ENCODE data around the gene FBXW8. TPM values are rescaled to one million over a fixed set of nuclear protein-coding genes. Genes with fewer than 3 reads are reported as not detected.
A peak's percentile ranks its signal among the peaks of the same experiment; 100 is the strongest.

FBXW8 gene
- total RNA-seq, 1 experiment from 2014 or later, result 15.3 TPM

GRCh38 chr12:117064049-117064448 is 153.3 kb downstream of the FBXW8 start:
- no peaks in the 10 kb centered on the region for H3K79me2 ChIP-seq (ENCODE audit: insufficient read depth, low read length)
- H4K91ac ChIP-seq (ENCODE audit: insufficient read length, low read depth, low read length), result no peak overlapping the region
- H3K23me2 ChIP-seq (ENCODE audit: insufficient read length, low read depth, low read length, poor library complexity, severe bottlenecking), result no peaks in the 10 kb centered on the region
- no peak overlapping the region for H3K9ac ChIP-seq (ENCODE audit: extremely low read depth, insufficient read length, low read length)
- no peaks in the 10 kb centered on the region; the same call in 1 of the 2 replicates for H3K4me1 ChIP-seq (ENCODE audit: insufficient read depth, low read length)
- H2BK12ac ChIP-seq (ENCODE audit: insufficient read length, low read depth, low read length), result no peak overlapping the region
- no peak overlapping the region for H3K4ac ChIP-seq (ENCODE audit: low read depth, low read length)
- H3K4me2 ChIP-seq (ENCODE audit: insufficient read depth, insufficient read length, low read length), result no peak overlapping the region
- no CpG with 5 or more reads among the region's 7 CpGs for WGBS (ENCODE audit: extremely low coverage, insufficient read length, low lambda C conversion rate)
- no peak overlapping the region for H3K27ac ChIP-seq (ENCODE audit: insufficient read length, low read depth, low read length)
- no peak overlapping the region for H2BK5ac ChIP-seq (ENCODE audit: insufficient read length, low read length)
- H3K18ac ChIP-seq (ENCODE audit: insufficient read length, low read depth, low read length), result no peak overlapping the region
- H3K14ac ChIP-seq (ENCODE audit: insufficient read depth, low read length), result no peak overlapping the region
- Mint-ChIP-seq H3K9me3 (no peaks in the 10 kb centered on the region), H3K27me3 (ENCODE audit: low read depth) (peaks cover 3% of the 10 kb centered on the region), H3K4me3 (no peak overlapping the region), H3K36me3 (ENCODE audit: insufficient read depth in 1 of 3, low read depth in 3 of 3) (no peaks in the 10 kb centered on the region; a peak in 1 of 7 replicates), H3K27ac (peak overlapping the region; percentile 32 to 58 (median 40); a peak in 2 of 7 replicates), H3K4me1 (peaks cover 39 to 55% of the 10 kb centered on the region in 2 experiments)
- no peak overlapping the region for H4K8ac ChIP-seq (replicated peaks; ENCODE audit: insufficient read length, low read depth, low read length)
- DNase-seq, result no peak
- H3K23ac ChIP-seq (ENCODE audit: insufficient read length, low read depth, low read length), result no peak overlapping the region
- H3K56ac ChIP-seq (ENCODE audit: insufficient read length, low read depth, low read length), result no peak overlapping the region
- no peak overlapping the region for H4K5ac ChIP-seq (ENCODE audit: insufficient read length, low read depth, low read length)
- H3K27me3 ChIP-seq (ENCODE audit: insufficient read depth, low read length), result no peaks in the 10 kb centered on the region
- no peak overlapping the region for H2BK20ac ChIP-seq (ENCODE audit: low read depth, low read length, poor library complexity, severe bottlenecking)
- H3K9me3 ChIP-seq (ENCODE audit: control insufficient read depth, low read depth, low read length), result no peaks in the 10 kb centered on the region
- no peak overlapping the region for H2BK15ac ChIP-seq (ENCODE audit: low read depth, low read length)
- no peaks in the 10 kb centered on the region for H3K79me1 ChIP-seq (ENCODE audit: insufficient read depth, low read depth, low read length, poor library complexity, severe bottlenecking)
- H2AK5ac ChIP-seq (ENCODE audit: insufficient read length, low read length), result no peak overlapping the region
- TF ChIP-seq CTCF (conservative IDR thresholded peaks at IDR 0.05), result no peak
- no peak overlapping the region for H3T11ph ChIP-seq (ENCODE audit: low read length)
- no peak overlapping the region for H2BK120ac ChIP-seq (ENCODE audit: low read depth, low read length, poor library complexity, severe bottlenecking)
- H4K20me1 ChIP-seq (ENCODE audit: control insufficient read depth, insufficient read depth, insufficient read length), result no peaks in the 10 kb centered on the region
- no peak overlapping the region for H2AFZ ChIP-seq (ENCODE audit: low read length)
